H9 (cell line): ENCODE measurements around the gene SMARCE1. TPM values are rescaled to one million over a fixed set of nuclear protein-coding genes. Genes with fewer than 3 reads are reported as not detected.

Experiments used
- DNase-seq: peaks from one replicate; pipeline ENCODE4 v3.0.0-alpha.2; 2017
- H2AFZ ChIP-seq: one replicate; pipeline ENCODE4 v1.6.1; 2013; ENCODE audit warnings: mild to moderate bottlenecking, low read length, control low read depth, moderate library complexity
- H2AK5ac ChIP-seq: 2 replicates; pipeline ENCODE4 v1.6.1; 2013; ENCODE audit warnings: low read length, control low read depth, mixed read lengths; ENCODE audit not compliant: insufficient read length
- H2BK120ac ChIP-seq: one replicate; pipeline ENCODE4 v1.6.1; 2013; ENCODE audit warnings: low read depth, mild to moderate bottlenecking, low read length, control low read depth, inconsistent platforms; ENCODE audit not compliant: poor library complexity, severe bottlenecking
- H2BK12ac ChIP-seq: 2 replicates; pipeline ENCODE4 v1.6.1; 2013; ENCODE audit warnings: low read length, control low read depth, mixed read lengths, low read depth; ENCODE audit not compliant: insufficient read length
- H2BK15ac ChIP-seq: 2 replicates; pipeline ENCODE4 v1.6.1; 2013; ENCODE audit warnings: low read depth, low read length, control low read depth
- H2BK20ac ChIP-seq: one replicate; pipeline ENCODE4 v1.6.1; 2013; ENCODE audit warnings: low read depth, mild to moderate bottlenecking, low read length, control low read depth, inconsistent platforms; ENCODE audit not compliant: poor library complexity, severe bottlenecking
- H2BK5ac ChIP-seq: 2 replicates; pipeline ENCODE4 v1.6.1; 2013; ENCODE audit warnings: low read length, control low read depth, mixed read lengths; ENCODE audit not compliant: insufficient read length
- H3K14ac ChIP-seq: 2 replicates; pipeline ENCODE4 v1.6.1; 2013; ENCODE audit warnings: low read length, control low read depth; ENCODE audit not compliant: insufficient read depth
- H3K18ac ChIP-seq: 2 replicates; pipeline ENCODE4 v1.6.1; 2013; ENCODE audit warnings: low read depth, mild to moderate bottlenecking, mixed read lengths, low read length, control low read depth; ENCODE audit not compliant: insufficient read length
- H3K23ac ChIP-seq: 2 replicates; pipeline ENCODE4 v1.6.1; 2013; ENCODE audit warnings: low read length, control low read depth, mixed read lengths, low read depth; ENCODE audit not compliant: insufficient read length
- H3K23me2 ChIP-seq: 2 replicates; pipeline ENCODE4 v1.6.1; 2013; ENCODE audit warnings: low read depth, mild to moderate bottlenecking, mixed read lengths, low read length, control low read depth; ENCODE audit not compliant: insufficient read length, poor library complexity, severe bottlenecking
- H3K27ac ChIP-seq: 2 replicates; pipeline ENCODE4 v1.5.1; 2013; ENCODE audit warnings: low read length, control low read depth, mixed read lengths, low read depth; ENCODE audit not compliant: insufficient read length
- H3K27me3 ChIP-seq: 2 replicates; pipeline ENCODE4 v1.6.1; 2013; ENCODE audit warnings: low read length, control low read depth, inconsistent platforms; ENCODE audit not compliant: insufficient read depth
- H3K4ac ChIP-seq: 2 replicates; pipeline ENCODE4 v1.6.1; 2013; ENCODE audit warnings: low read depth, mild to moderate bottlenecking, control low read depth, inconsistent platforms, low read length, moderate library complexity
- H3K4me1 ChIP-seq: 2 replicates; pipeline ENCODE4 v1.6.1; 2013; ENCODE audit warnings: low read length, control low read depth, inconsistent platforms; ENCODE audit not compliant: insufficient read depth
- H3K4me2 ChIP-seq: 2 replicates; pipeline ENCODE4 v1.6.1; 2013; ENCODE audit warnings: low read length, control low read depth, mixed read lengths; ENCODE audit not compliant: insufficient read length, insufficient read depth
- H3K56ac ChIP-seq: 2 replicates; pipeline ENCODE4 v1.6.1; 2013; ENCODE audit warnings: low read depth, mild to moderate bottlenecking, mixed read lengths, low read length, control low read depth; ENCODE audit not compliant: insufficient read length
- H3K79me1 ChIP-seq: 2 replicates; pipeline ENCODE4 v1.6.1; 2013; ENCODE audit warnings: low read depth, mild to moderate bottlenecking, moderate library complexity, low read length, control low read depth, inconsistent platforms; ENCODE audit not compliant: insufficient read depth, poor library complexity, severe bottlenecking
- H3K79me2 ChIP-seq: 2 replicates; pipeline ENCODE4 v1.6.1; 2013; ENCODE audit warnings: low read length, control low read depth, inconsistent platforms; ENCODE audit not compliant: insufficient read depth
- H3K9ac ChIP-seq: 2 replicates; pipeline ENCODE4 v1.6.1; 2013; ENCODE audit warnings: low read length, control low read depth, mixed read lengths; ENCODE audit not compliant: insufficient read length; ENCODE audit errors: extremely low read depth
- H3K9me3 ChIP-seq: one replicate; pipeline ENCODE4 v1.6.1; 2013; ENCODE audit warnings: low read depth, low read length, inconsistent platforms; ENCODE audit not compliant: control insufficient read depth
- H3T11ph ChIP-seq: one replicate; pipeline ENCODE4 v1.6.1; 2013; ENCODE audit warnings: mild to moderate bottlenecking, low read length, control low read depth, inconsistent platforms
- H4K20me1 ChIP-seq: one replicate; pipeline ENCODE4 v1.6.1; 2013; ENCODE audit not compliant: control insufficient read depth, insufficient read length, insufficient read depth
- H4K5ac ChIP-seq: 2 replicates; pipeline ENCODE4 v1.6.1; 2013; ENCODE audit warnings: low read depth, mild to moderate bottlenecking, mixed read lengths, low read length, control low read depth; ENCODE audit not compliant: insufficient read length
- H4K8ac ChIP-seq: replicated peaks from 2 replicates; pipeline ENCODE4 v1.6.1; 2013; ENCODE audit warnings: low read length, control low read depth, mixed read lengths, low read depth; ENCODE audit not compliant: insufficient read length
- H4K91ac ChIP-seq: 2 replicates; pipeline ENCODE4 v1.6.1; 2013; ENCODE audit warnings: low read depth, mild to moderate bottlenecking, moderate library complexity, mixed read lengths, low read length, control low read depth; ENCODE audit not compliant: insufficient read length
- H3K27ac Mint-ChIP-seq, 3 experiments: 2 replicates in 2 of 3; 3 replicates in 1 of 3; pipeline ENCODE4 v1.8.0; 2020 to 2021; ENCODE audit warnings: mixed read lengths in 3 of 3, mild to moderate bottlenecking in 1 of 3, moderate library complexity in 1 of 3
- H3K27me3 Mint-ChIP-seq: 2 replicates; pipeline ENCODE4 v1.8.0; 2021; ENCODE audit warnings: low read depth, mild to moderate bottlenecking, moderate library complexity, mixed read lengths
- H3K36me3 Mint-ChIP-seq, 3 experiments: 2 replicates in 2 of 3; 3 replicates in 1 of 3; pipeline ENCODE4 v1.8.0; 2020 to 2021; ENCODE audit warnings: low read depth in 3 of 3, mixed read lengths in 3 of 3; ENCODE audit not compliant: insufficient read depth in 1 of 3
- H3K4me1 Mint-ChIP-seq, 2 experiments: 2 replicates each; pipeline ENCODE4 v1.8.0; 2020; ENCODE audit warnings: mixed read lengths in 2 of 2
- H3K4me3 Mint-ChIP-seq, 2 experiments: 2 replicates in 1 of 2; 3 replicates in 1 of 2; pipeline ENCODE4 v1.8.0; 2020 to 2021; ENCODE audit warnings: mild to moderate bottlenecking in 2 of 2, mixed read lengths in 2 of 2, moderate library complexity in 1 of 2
- H3K9me3 Mint-ChIP-seq, 2 experiments: 2 replicates in 1 of 2; 3 replicates in 1 of 2; pipeline ENCODE4 v1.8.0; 2020; ENCODE audit warnings: mild to moderate bottlenecking in 2 of 2, mixed read lengths in 2 of 2, moderate library complexity in 1 of 2
- CTCF ChIP-seq: fragments of 200-600 bp; sonication (generic); conservative IDR thresholded peaks from 3 replicates; pipeline ENCODE4 v1.8.0; 2021; ENCODE audit warnings: antibody characterized with exemption, mild to moderate bottlenecking
- WGBS: extraction: QIAGEN DNeasy Blood & Tissue Kit; methylation state at CpG from one replicate; pipeline ENCODE4 v1.1.7; 2013; ENCODE audit warnings: missing lambda C conversion rate, low lambda C conversion rate, mixed read lengths; ENCODE audit not compliant: insufficient read length; ENCODE audit errors: extremely low coverage; 5-methylcytosine and 5-hydroxymethylcytosine counted together
- total RNA-seq: library from RNA; stranded (reverse); gene quantifications from 2 replicates; pipeline ENCODE4 v1.2.1, GENCODE V29; 2021

Gene SMARCE1
- total RNA-seq, 1 experiment from 2014 or later = 122 TPM

GRCh38 chr17:40600486-40601046, 47.1 kb downstream of the SMARCE1 start:
- no peak overlapping the region for H3K4ac ChIP-seq
- H3K27ac ChIP-seq = no peak overlapping the region
- no peak overlapping the region for H3K4me3 Mint-ChIP-seq
- no peaks in the 10 kb centered on the region for H3K4me1 ChIP-seq
- H2AFZ ChIP-seq = no peak overlapping the region
- peaks cover 11 to 13% of the 10 kb centered on the region in 2 experiments for H3K4me1 Mint-ChIP-seq
- no peak overlapping the region for H2BK120ac ChIP-seq
- no peaks in the 10 kb centered on the region for H3K79me2 ChIP-seq
- no peak overlapping the region for H3K14ac ChIP-seq
- no peak overlapping the region for H3K9ac ChIP-seq
- H3K36me3 Mint-ChIP-seq = no peaks in the 10 kb centered on the region
- no peaks in the 10 kb centered on the region for H3K27me3 ChIP-seq
- H3K4me2 ChIP-seq = no peak overlapping the region
- no peak overlapping the region for H4K8ac ChIP-seq
- DNase-seq = no peak
- peaks cover 3% of the 10 kb centered on the region; the same call in 1 of the 2 replicates for H3K27me3 Mint-ChIP-seq
- no peak overlapping the region for H4K5ac ChIP-seq
- H3K27ac Mint-ChIP-seq = no peak overlapping the region
- H3K9me3 ChIP-seq = no peaks in the 10 kb centered on the region
- H4K20me1 ChIP-seq = no peaks in the 10 kb centered on the region
- H3K23me2 ChIP-seq = no peaks in the 10 kb centered on the region
- no peak overlapping the region for H4K91ac ChIP-seq
- no peaks in the 10 kb centered on the region for H3K9me3 Mint-ChIP-seq
- H3T11ph ChIP-seq = no peak overlapping the region
- no peak overlapping the region for H2BK5ac ChIP-seq
- no peak overlapping the region for H2AK5ac ChIP-seq
- no peak overlapping the region for H2BK20ac ChIP-seq
- no peak overlapping the region for H3K56ac ChIP-seq
- no peak overlapping the region for H2BK12ac ChIP-seq
- no CpG with 5 or more reads among the region's 8 CpGs for WGBS
- no peak overlapping the region for H3K23ac ChIP-seq
- no peak overlapping the region for H3K18ac ChIP-seq
- no peak overlapping the region for H2BK15ac ChIP-seq
- no peaks in the 10 kb centered on the region for H3K79me1 ChIP-seq
- TF ChIP-seq CTCF = no peak
